Activated CD8-positive, alpha-beta memory T cell treated with anti-CD3 and anti-CD28 coated beads, Interleukin-2, amount 50 U/mL, for 48 hours (primary cell): ENCODE measurements around the gene RPS6KA1.

Experiments used
- DNase-seq: peaks from one replicate; pipeline ENCODE4 v3.0.0-alpha.2; 2020

RPS6KA1 gene

GRCh38 chr1:26603856-26604255 lies 74.3 kb downstream of the RPS6KA1 start:
- no peak for DNase-seq

- DNase-seq = no peak
Observed at GRCh38 chr1:26607186-26607585, 77.6 kb downstream of the RPS6KA1 start.

GRCh38 chr1:26608895-26609294 lies 79.3 kb downstream of the RPS6KA1 start:
- no peak for DNase-seq

GRCh38 chr1:26610781-26611180 lies 81.2 kb downstream of the RPS6KA1 start:
- DNase-seq = peak; percentile 13

GRCh38 chr1:26612627-26613026 lies 83.1 kb downstream of the RPS6KA1 start:
- DNase-seq = peak; percentile 20

- DNase-seq = peak; percentile 13
Observed at GRCh38 chr1:26614655-26615411, 85.3 kb downstream of the RPS6KA1 start.

- DNase-seq = no peak
Observed at GRCh38 chr1:26616881-26617280, 87.3 kb downstream of the RPS6KA1 start.

GRCh38 chr1:26618561-26618960 lies 89.0 kb downstream of the RPS6KA1 start:
- DNase-seq = no peak
